Stimulated activated CD4-positive, alpha-beta T cell treated with anti-CD3 and anti-CD28 coated beads, Interleukin-1b, Interleukin-23, amount 100 ng/mL, for 48 hours (primary cell): ENCODE data around the gene GON4L.
"Not testable (repeated sequence)": the region's sequence is repeated elsewhere in the genome, so short reads cannot be mapped to it uniquely, and the experiment has no call there.

Experiments
- DNase-seq: peaks from one replicate; pipeline ENCODE4 v3.0.0-alpha.2; 2020

GON4L gene

DNA sequence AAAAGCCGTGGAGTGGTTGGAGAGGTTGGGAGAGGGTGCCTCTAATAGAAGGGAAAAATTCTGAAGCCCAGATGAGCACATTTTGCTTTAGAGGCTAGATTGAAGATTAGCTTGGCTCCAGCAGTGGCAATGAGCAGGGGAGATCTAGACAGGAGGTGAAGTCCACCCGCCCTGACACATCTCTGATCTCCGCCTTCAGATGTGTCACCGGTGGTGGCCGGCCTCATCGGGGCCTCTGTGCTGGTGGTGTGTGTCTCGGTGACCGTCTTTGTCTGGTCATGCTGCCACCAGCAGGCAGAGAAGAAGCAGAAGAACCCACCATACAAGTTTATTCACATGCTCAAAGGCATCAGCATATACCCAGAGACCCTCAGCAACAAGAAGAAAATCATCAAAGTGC, 10.8 kb upstream of the GON4L start:
- no peak for DNase-seq

- no peak for DNase-seq
These were observed 7.4 kb upstream of the GON4L start for GRCh38 chr1:155864393-155864792.

DNA sequence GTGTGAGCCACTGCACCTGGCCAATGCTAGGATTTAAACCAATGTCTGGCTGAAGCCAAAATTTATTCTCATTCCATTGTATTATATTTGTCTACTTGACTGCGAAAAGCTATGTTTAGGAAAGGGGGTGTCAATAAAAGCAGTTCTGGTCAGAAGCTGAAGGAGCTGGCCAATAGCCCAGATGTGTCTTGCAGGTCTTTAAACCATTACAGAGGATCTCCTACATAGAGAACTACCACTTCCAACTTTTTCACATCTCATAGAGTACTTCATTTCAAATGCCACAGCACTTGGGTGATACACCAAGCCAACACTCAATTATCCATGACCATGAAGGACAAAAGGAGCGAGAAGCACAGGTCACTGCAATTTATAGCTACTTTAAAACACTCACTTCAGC, 4.9 kb upstream of the GON4L start:
- no peak for DNase-seq

- DNase-seq, result no peak
These were observed 4.0 kb upstream of the GON4L start for GRCh38 chr1:155860970-155861510.

- DNase-seq, result peak; percentile 51
These were observed 3.2 kb upstream of the GON4L start for GRCh38 chr1:155859881-155860871.

DNA sequence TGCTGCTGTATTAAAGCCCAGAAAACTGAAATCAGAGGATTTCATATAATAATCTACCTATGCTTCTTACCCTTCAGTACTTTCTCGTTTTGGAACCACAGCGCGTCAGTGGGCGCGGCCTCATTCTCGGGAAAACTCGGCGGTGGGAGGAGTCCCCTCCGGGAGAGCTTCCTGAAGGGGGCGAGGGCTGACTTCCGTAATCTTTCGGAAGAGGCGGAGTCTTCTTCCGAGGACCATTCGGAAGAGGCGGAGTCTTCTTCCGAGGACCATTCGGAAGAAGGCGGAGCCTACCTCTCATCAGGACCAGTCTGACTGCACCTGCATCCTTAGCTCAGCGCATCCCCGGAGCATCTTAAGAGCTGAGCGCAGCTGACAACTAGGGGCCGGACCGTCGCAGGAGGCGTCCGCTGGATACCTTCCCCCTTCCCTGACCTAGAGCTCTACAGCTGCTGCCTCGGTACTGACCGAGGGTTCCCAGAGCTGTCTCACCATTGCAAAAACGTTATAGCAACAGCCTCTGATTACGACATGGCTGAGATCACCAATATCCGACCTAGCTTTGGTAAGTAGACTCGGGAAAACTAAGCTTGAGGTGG, 2.3 kb upstream of the GON4L start, which contains the start of gene SYT11:
TSS of gene SYT11 (plus strand) at position 334 of the 596 bp plus-strand sequence. CDS start at position 529, 195 bp downstream.
- DNase-seq, result peak; percentile 96

DNA sequence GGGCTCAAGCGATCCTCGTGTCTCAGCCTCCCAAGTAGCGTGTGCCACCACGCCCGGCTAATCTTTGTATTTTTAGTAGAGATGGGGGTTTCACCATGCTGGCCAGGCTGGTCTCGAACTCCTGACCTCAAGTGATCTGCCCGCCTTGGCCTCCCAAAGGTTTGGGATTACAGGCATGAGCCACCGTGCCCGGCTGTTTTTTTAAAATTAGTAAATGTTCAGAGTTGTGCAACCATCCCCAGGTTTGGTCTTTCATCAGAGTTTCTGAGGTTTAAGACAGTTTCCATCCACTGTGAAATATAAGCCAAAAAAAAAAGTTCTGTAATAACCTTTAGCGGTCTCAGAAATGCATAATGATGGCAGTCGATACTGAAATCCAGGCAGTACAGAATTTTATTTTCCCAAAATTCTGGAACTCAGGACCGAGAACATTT, 1.8 kb upstream of the GON4L start:
- peak; percentile 36 for DNase-seq

GRCh38 chr1:155856257-155856974, 598 bp downstream of the GON4L start:
- no peak for DNase-seq

GRCh38 chr1:155850345-155850744, 6.7 kb downstream of the GON4L start:
- DNase-seq, result no peak

- DNase-seq, result no peak
These were observed 9.0 kb downstream of the GON4L start for GRCh38 chr1:155847823-155848529.

- no peak for DNase-seq
These were observed 12.1 kb downstream of the GON4L start for GRCh38 chr1:155844860-155845421.

DNA sequence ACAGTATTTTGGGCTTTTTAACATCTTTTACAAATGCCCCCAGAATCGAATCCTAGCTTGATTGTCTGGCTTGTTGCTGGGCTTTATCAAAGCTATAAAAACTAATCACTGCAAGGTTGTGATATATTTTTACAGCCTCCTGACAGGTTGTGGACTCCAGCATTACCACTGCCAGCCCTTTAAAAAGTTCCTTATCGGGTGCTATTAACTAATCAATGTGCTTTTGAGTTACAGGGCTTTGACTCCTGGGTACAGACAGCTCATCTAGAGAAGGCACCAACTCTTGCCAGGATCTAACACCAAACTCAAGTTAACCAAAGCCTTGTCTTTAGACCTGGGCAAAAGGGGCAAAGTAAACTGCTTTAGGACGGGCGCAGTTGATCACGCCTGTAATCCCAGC, 16.6 kb downstream of the GON4L start:
- no peak for DNase-seq

DNA sequence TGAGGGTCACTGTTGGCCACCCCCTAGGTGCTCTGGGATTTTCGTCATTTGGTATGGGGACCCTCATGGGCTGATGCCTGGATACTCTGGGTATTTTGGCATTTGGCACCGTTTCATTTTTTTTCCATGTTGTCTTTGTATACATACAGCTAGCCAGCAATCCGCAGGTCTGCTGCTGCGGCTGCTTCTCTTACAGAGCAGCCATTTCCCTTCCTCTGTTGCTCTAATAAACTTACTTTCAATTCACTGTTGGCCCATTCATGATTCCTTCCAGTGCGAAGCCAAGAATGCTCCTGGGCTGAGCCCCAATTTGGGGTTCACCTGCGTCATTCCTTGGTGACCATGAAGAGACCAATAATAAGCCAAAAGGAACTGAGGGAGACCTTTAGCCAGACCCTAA, 21.5 kb downstream of the GON4L start:
- no peak for DNase-seq

DNA sequence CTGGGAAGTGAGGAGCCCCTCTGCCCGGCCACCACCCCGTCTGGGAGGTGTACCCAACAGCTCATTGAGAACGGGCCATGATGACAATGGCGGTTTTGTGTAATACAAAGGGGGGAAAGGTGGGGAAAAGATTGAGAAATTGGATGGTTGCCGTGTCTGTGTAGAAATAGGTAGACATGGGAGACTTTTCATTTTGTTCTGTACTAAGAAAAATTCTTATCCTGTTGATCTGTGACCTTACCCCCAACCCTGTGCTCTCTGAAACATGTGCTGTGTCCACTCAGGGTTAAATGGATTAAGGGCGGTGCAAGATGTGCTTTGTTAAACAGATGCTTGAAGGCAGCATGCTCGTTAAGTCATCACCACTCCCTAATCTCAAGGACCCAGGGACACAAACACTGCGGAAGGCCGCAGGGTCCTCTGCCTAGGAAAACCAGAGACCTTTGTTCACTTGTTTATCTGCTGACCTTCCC, 22.1 kb downstream of the GON4L start:
- DNase-seq, result not testable (repeated sequence)

GRCh38 chr1:155834296-155834926, 22.6 kb downstream of the GON4L start:
- no peak for DNase-seq

GRCh38 chr1:155833665-155834295, 23.2 kb downstream of the GON4L start:
- DNase-seq, result no peak

- no peak for DNase-seq
These were observed 25.6 kb downstream of the GON4L start for GRCh38 chr1:155831279-155831976.

GRCh38 chr1:155827450-155827849, 29.6 kb downstream of the GON4L start:
- DNase-seq, result no peak

- no peak for DNase-seq
These were observed 40.7 kb downstream of the GON4L start for GRCh38 chr1:155816351-155816750.

DNA sequence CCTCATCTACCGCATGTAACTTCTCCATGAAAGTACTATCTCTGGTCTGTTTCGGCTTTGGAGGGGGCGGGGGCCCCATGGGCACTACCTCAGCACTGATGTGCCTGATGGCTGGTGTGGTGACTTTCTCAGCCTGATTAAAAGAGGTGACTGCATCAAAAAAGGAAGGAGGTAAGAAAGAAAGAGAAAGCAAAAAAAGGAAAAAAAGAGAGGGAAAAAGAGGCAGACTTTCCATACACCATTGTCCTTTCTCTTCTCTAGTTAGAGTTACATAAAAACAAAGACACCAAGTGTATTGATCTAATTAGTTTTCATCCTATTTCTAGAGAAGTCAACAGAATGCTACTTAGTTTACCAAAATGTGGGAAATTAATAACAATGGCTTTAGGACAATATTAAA, 43.3 kb downstream of the GON4L start:
- DNase-seq, result no peak
